B cell (primary cell): ENCODE measurements around the gene PDE11A. TPM values are rescaled to one million over a fixed set of nuclear protein-coding genes. Genes with fewer than 3 reads are reported as not detected.

Source experiments
- ATAC-seq: fragments of 200-7000 bp; cut with Tn5 transposase; one replicate; pipeline ENCODE4 v1.10.0; 2021; ENCODE audit warnings: low read depth, mild to moderate bottlenecking, moderate number of reproducible peaks, moderate library complexity
- CTCF ChIA-PET: fragments of 350-600 bp; sonication (Branson Sonifier 250); formaldehyde crosslinking; loops from one replicate; lab custom pipeline; 2021; ENCODE audit warnings: antibody characterized with exemption, inconsistent platforms; lab: Charles Lee
- POLR2A ChIA-PET: fragments of 350-600 bp; sonication (Branson Sonifier 250); formaldehyde crosslinking; loops from one replicate; lab custom pipeline; 2021; ENCODE audit warnings: antibody characterized with exemption; lab: Charles Lee
- DNase-seq: peaks from one replicate; pipeline ENCODE4 v3.0.0; 2013
- H2AFZ ChIP-seq: 2 replicates; pipeline ENCODE4 v1.6.1; 2012; ENCODE audit warnings: mild to moderate bottlenecking, low read depth, low read length; ENCODE audit not compliant: insufficient read depth, poor library complexity, severe bottlenecking
- H3K27ac ChIP-seq, 2 donors: 1 replicate in 1 of 2; 2 replicates in 1 of 2; pipeline ENCODE4 v1.5.1; 2012 to 2013; ENCODE audit warnings: low read length in 2 of 2, mild to moderate bottlenecking in 2 of 2, moderate library complexity in 1 of 2
- H3K27me3 ChIP-seq, 4 experiments: fragments of 200-600 bp in 1 of 4; sonication (generic) in 1 of 4; replicated peaks in 1 of 4; 1 replicate in 2 of 4; 2 replicates in 2 of 4; pipeline versions ENCODE4 v1.6.1 to v1.7.0; 2013 to 2016; ENCODE audit warnings: low read length in 3 of 4, mild to moderate bottlenecking in 2 of 4, mixed read lengths in 1 of 4, moderate library complexity in 1 of 4; ENCODE audit not compliant: insufficient read depth in 4 of 4, control insufficient read depth in 3 of 4; ENCODE audit errors: control extremely low read depth in 1 of 4
- H3K36me3 ChIP-seq, 2 experiments: replicated peaks in 1 of 2; 1 replicate in 1 of 2; 2 replicates in 1 of 2; pipeline versions ENCODE4 v1.6.1 to v1.7.1; 2013; ENCODE audit warnings: low read length in 1 of 2; ENCODE audit not compliant: insufficient read depth in 2 of 2, control insufficient read depth in 1 of 2; ENCODE audit errors: control extremely low read depth in 1 of 2, extremely low read depth in 1 of 2
- H3K4me1 ChIP-seq, 2 donors: fragments of 200-600 bp in 1 of 2; sonication (generic) in 1 of 2; 1 replicate in 1 of 2; 2 replicates in 1 of 2; pipeline versions ENCODE4 v1.5.1 to v1.6.1; 2013 to 2017; ENCODE audit warnings: low read length in 2 of 2; ENCODE audit not compliant: control insufficient read depth in 2 of 2, insufficient read depth in 2 of 2
- H3K4me2 ChIP-seq: replicated peaks from 2 replicates; pipeline ENCODE3; 2012; ENCODE audit warnings: mild to moderate bottlenecking, low read depth, low read length; ENCODE audit not compliant: poor library complexity, severe bottlenecking
- H3K4me3 ChIP-seq, 5 experiments: fragments of 200-600 bp in 1 of 5; sonication (generic) in 1 of 5; 1 replicate in 3 of 5; 2 replicates in 2 of 5; pipeline versions ENCODE4 v1.5.1 to v1.7.0; 2011 to 2016; ENCODE audit warnings: low read length in 4 of 5, mild to moderate bottlenecking in 4 of 5, low read depth in 2 of 5, control low read depth in 1 of 5, moderate library complexity in 1 of 5; ENCODE audit not compliant: insufficient read depth in 1 of 5; ENCODE audit errors: control extremely low read depth in 1 of 5, extremely low read depth in 1 of 5
- H3K79me2 ChIP-seq: fragments of 200-600 bp; sonication (generic); one replicate; pipeline ENCODE4 v1.6.0; 2016; ENCODE audit warnings: low read length; ENCODE audit not compliant: control insufficient read depth, insufficient read depth
- H3K9ac ChIP-seq: fragments of 200-600 bp; sonication (generic); 2 replicates; pipeline ENCODE4 v1.6.1; 2017; ENCODE audit warnings: mild to moderate bottlenecking, low read length, moderate library complexity
- H3K9me3 ChIP-seq, 3 donors: one replicate each; pipeline versions ENCODE4 v1.6.1 to v1.7.1; 2013; ENCODE audit warnings: low read length in 2 of 3; ENCODE audit not compliant: control insufficient read depth in 2 of 3, insufficient read depth in 1 of 3; ENCODE audit errors: control extremely low read depth in 1 of 3
- H4K20me1 ChIP-seq: 2 replicates; pipeline ENCODE4 v1.6.0; 2012; ENCODE audit warnings: mild to moderate bottlenecking, low read length; ENCODE audit not compliant: insufficient read depth, control insufficient read depth, poor library complexity, severe bottlenecking
- H3K27ac Mint-ChIP-seq: one replicate; pipeline ENCODE4 v1.8.0; 2021; ENCODE audit warnings: mixed read lengths
- H3K27me3 Mint-ChIP-seq: one replicate; pipeline ENCODE4 v1.8.0; 2021; ENCODE audit warnings: mixed read lengths
- H3K4me1 Mint-ChIP-seq: one replicate; pipeline ENCODE4 v1.8.0; 2021; ENCODE audit warnings: mixed read lengths
- H3K4me3 Mint-ChIP-seq: one replicate; pipeline ENCODE4 v1.8.0; 2021; ENCODE audit warnings: mixed read lengths
- H3K9me3 Mint-ChIP-seq: one replicate; pipeline ENCODE4 v1.8.0; 2022; ENCODE audit warnings: mixed read lengths; ENCODE audit not compliant: insufficient read depth
- CTCF ChIP-seq: fragments of 200-600 bp; IDR thresholded peaks from one replicate; pipeline ENCODE4 v1.8.0; 2022; ENCODE audit warnings: antibody characterized with exemption, mild to moderate bottlenecking
- EZH2 ChIP-seq: IDR thresholded peaks from 2 replicates; pipeline ENCODE4 v1.6.1; 2012; ENCODE audit warnings: borderline replicate concordance, low read depth, mild to moderate bottlenecking, moderate library complexity, low read length; ENCODE audit not compliant: insufficient read depth, poor library complexity, severe bottlenecking
- WGBS: methylation state at CpG from one replicate; pipeline ENCODE4 v1.1.5; 2013; ENCODE audit warnings: missing lambda C conversion rate; ENCODE audit not compliant: insufficient coverage; 5-methylcytosine and 5-hydroxymethylcytosine counted together
- intact Hi-C: fragments of 100-400 bp; cut with micrococcal nuclease; formaldehyde crosslinking; loops from one replicate; pipeline ENCODE4 v1.10.0; 2022
- polyA plus RNA-seq: library from polyadenylated mRNA; depleted of rRNA; stranded (reverse); fragments of >200 nt; gene quantifications from 2 replicates; pipeline ENCODE4 v1.2.3, GENCODE V29; 2012
- total RNA-seq, 2 donors: library from RNA; stranded (reverse); fragments of 120-200 nt in 1 of 2; gene quantifications; 1 replicate in 1 of 2; 2 replicates in 1 of 2; pipeline versions ENCODE4 v1.2.3 to v1.2.4, GENCODE V29; 2013 to 2022

Gene PDE11A
- total and polyA plus RNA-seq, 2 donors (not counting 1 experiment from before 2014, with no cell fraction given), result 0.25 TPM; not detected in 1

- H3K9me3 Mint-ChIP-seq, result no peaks in the 10 kb centered on the region
- no peaks in the 10 kb centered on the region for H3K79me2 ChIP-seq
- H3K27me3 ChIP-seq, result peaks cover 0 to 5% (median 1%) of the 10 kb centered on the region in 4 experiments
- H2AFZ ChIP-seq, result no peak overlapping the region
- POLR2A ChIA-PET, result no interaction called here
- H3K27ac ChIP-seq, result no peak overlapping the region
- H3K4me1 Mint-ChIP-seq, result no peaks in the 10 kb centered on the region
- no peaks in the 10 kb centered on the region for H3K9me3 ChIP-seq
- H3K4me1 ChIP-seq, result no peaks in the 10 kb centered on the region
- peaks cover 49% of the 10 kb centered on the region for H3K27me3 Mint-ChIP-seq
- H4K20me1 ChIP-seq, result no peaks in the 10 kb centered on the region
- no peak overlapping the region for H3K9ac ChIP-seq
- no peak overlapping the region for H3K4me2 ChIP-seq
- intact Hi-C loops, result no loop called here
- no peak overlapping the region for H3K27ac Mint-ChIP-seq
- H3K36me3 ChIP-seq, result no peaks in the 10 kb centered on the region
- no CpG with 5 or more reads among the region's 2 CpGs for WGBS
- TF ChIP-seq EZH2 (no peak), CTCF (no peak)
- CTCF ChIA-PET, result interaction anchor here (1.0 to 1.5 kb wide), 3 partner anchors 33 to 241 kb away, joined by 3 read pairs; no protein-coding TSS in a partner anchor
- H3K4me3 Mint-ChIP-seq, result no peak overlapping the region
- ATAC-seq, result no peak
- no peak overlapping the region for H3K4me3 ChIP-seq
- no peak for DNase-seq
Observed at GRCh38 chr2:177730792-177731191, 341.8 kb downstream of the PDE11A start.

GRCh38 chr2:177730363-177730762, 342.2 kb downstream of the PDE11A start:
- H3K27ac Mint-ChIP-seq, result no peak overlapping the region
- no peak for ATAC-seq
- no peak overlapping the region for H3K4me2 ChIP-seq
- no peak overlapping the region for H3K9ac ChIP-seq
- peaks cover 0 to 5% (median 1%) of the 10 kb centered on the region in 4 experiments for H3K27me3 ChIP-seq
- intact Hi-C loops, result no loop called here
- H3K9me3 ChIP-seq, result no peaks in the 10 kb centered on the region
- H3K36me3 ChIP-seq, result no peaks in the 10 kb centered on the region
- no peak overlapping the region for H3K4me3 ChIP-seq
- ChIA-PET CTCF (interaction anchor here (1.0 to 1.9 kb wide), 4 partner anchors 34 to 395 kb away, joined by 3 to 6 read pairs (median 3); no protein-coding TSS in a partner anchor), POLR2A (no interaction called here)
- H3K79me2 ChIP-seq, result no peaks in the 10 kb centered on the region
- TF ChIP-seq EZH2 (no peak), CTCF (no peak)
- H3K27ac ChIP-seq, result no peak overlapping the region
- no peak overlapping the region for H3K4me3 Mint-ChIP-seq
- H4K20me1 ChIP-seq, result no peaks in the 10 kb centered on the region
- H3K4me1 Mint-ChIP-seq, result no peaks in the 10 kb centered on the region
- H3K4me1 ChIP-seq, result no peaks in the 10 kb centered on the region
- H3K9me3 Mint-ChIP-seq, result no peaks in the 10 kb centered on the region
- no peak overlapping the region for H2AFZ ChIP-seq
- DNase-seq, result no peak
- WGBS, result no CpG with 5 or more reads among the region's 3 CpGs
- peaks cover 53% of the 10 kb centered on the region for H3K27me3 Mint-ChIP-seq
